ENCODE results near the gene MSI2.
A peak's percentile ranks its signal among the peaks of the same experiment; 100 is the strongest.

Gene MSI2

GRCh38 chr17:57521606-57522005 lies 265.3 kb downstream of the MSI2 start:
- TF ChIP-seq YY1 (IDR thresholded peaks at IDR 0.05; ENCODE audit: low read depth) (no peak), CREB1 (IDR thresholded peaks at IDR 0.05; ENCODE audit: low read depth) (no peak), RAD21 (IDR thresholded peaks at IDR 0.05; ENCODE audit: low read depth) (no peak), NFIC (IDR thresholded peaks at IDR 0.05) (no peak), REST (IDR thresholded peaks at IDR 0.05; ENCODE audit: low read depth) (no peak), EP300 (IDR thresholded peaks at IDR 0.05; ENCODE audit: borderline replicate concordance) (no peak), ZBTB7A (IDR thresholded peaks at IDR 0.05; ENCODE audit: low read depth) (no peak)
- TF ChIP-seq, protein P1, sequence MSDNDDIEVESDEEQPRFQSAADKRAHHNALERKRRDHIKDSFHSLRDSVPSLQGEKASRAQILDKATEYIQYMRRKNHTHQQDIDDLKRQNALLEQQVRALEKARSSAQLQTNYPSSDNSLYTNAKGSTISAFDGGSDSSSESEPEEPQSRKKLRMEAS (IDR thresholded peaks at IDR 0.05): no peak

DNA sequence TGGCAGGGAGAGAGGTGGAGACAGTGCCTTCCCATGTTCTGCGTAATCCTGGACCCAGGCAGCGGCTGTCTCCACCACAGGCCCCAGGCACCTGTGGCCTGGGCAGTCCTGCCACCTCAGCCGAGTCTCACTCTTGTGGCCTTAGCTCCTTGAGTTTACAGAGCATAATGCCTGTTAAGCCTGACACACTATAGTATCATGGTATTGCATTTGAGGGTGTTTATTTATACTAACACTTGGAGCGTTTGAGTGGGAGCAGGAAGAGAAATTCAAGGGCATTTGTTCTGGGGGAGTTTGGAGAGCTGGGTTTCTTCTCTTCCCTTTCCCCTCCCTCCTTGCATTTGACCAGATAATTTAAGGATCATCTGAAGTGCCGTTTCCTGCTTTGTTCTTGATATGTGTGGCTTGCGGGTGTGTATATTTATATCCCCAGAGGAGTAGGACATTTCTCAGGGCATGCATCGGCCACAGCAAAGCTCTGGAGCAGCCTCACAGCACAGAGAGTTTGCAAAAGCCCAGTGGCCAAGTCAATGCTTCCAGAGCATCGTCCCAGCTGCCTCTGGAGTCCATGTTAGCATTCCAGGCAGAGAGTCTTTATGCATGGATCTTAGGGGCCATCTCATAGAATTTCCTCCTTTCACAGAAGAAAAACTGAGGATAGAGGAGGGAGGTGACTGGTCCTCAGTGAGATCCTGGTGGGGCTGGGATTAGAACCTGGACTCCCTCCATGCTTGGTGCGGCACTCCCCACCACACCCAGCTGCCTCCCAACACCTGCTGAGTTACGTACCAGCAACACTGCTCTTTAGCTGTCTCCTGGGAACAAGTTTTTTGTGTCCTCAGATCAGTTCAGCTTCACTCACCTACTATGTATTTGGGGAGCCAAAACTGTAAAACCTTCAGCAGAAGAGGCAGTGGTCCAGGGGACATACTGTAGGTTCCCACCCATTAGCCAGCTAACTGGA lies 266.0 kb downstream of the MSI2 start:
- TF ChIP-seq NFIC (IDR thresholded peaks at IDR 0.05) (no peak), CEBPB (IDR thresholded peaks at IDR 0.05) (no peak), EP300 (IDR thresholded peaks at IDR 0.05; ENCODE audit: borderline replicate concordance) (no peak), CREB1 (IDR thresholded peaks at IDR 0.05; ENCODE audit: low read depth) (no peak), EGR1 (IDR thresholded peaks at IDR 0.05) (no peak), USF1 (IDR thresholded peaks at IDR 0.05) (no peak), TEAD4 (IDR thresholded peaks at IDR 0.05) (no peak), FOXM1 (IDR thresholded peaks at IDR 0.05; ENCODE audit: borderline replicate concordance, low read depth) (no peak), REST (IDR thresholded peaks at IDR 0.05; ENCODE audit: low read depth) (no peak)
- TF ChIP-seq, protein P1 (IDR thresholded peaks at IDR 0.05): no peak

DNA sequence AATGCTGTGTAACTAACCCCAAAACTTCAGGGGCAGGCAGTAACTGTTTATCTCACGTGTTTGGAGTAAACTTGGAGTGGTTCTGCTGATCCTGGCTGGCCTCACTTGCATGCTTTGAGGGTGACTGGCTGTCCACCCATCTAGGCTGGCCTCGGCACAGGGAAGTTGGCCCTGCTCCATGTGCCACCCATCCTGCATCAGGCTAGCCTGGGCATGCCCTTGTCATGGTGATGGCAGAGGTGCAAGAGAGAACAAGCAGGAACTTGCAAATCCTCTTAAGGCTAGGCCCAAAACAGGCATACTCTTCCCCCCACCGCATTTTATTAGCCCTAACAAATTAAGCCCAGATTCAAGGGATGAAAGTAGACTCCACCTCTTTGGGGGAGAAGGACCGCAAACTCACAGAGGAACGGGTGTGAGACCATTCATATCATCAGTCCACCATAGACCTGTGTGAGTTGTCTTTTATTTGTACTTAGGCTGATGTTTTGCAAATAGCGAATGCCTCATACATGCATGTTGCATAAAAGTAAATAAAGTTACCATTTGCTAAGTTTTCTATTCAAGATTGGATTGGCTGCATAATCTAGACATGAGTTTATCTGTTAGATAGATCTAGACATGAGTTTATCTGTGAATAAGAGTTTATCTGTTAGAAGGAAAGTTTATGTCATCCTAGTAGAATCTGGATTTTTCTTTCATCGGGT lies 267.8 kb downstream of the MSI2 start:
- TF ChIP-seq REST (IDR thresholded peaks at IDR 0.05; ENCODE audit: low read depth): no peak
- TF ChIP-seq NFIC (IDR thresholded peaks at IDR 0.05): peak; percentile 14; the same call in 1 of the 2 replicates

- TF ChIP-seq REST (IDR thresholded peaks at IDR 0.05; ENCODE audit: low read depth) (no peak), RAD21 (IDR thresholded peaks at IDR 0.05; ENCODE audit: low read depth) (no peak), NFIC (IDR thresholded peaks at IDR 0.05) (no peak), TCF12 (IDR thresholded peaks at IDR 0.05; ENCODE audit: low read depth) (no peak), ZBTB7A (IDR thresholded peaks at IDR 0.05; ENCODE audit: low read depth) (no peak), EP300 (IDR thresholded peaks at IDR 0.05; ENCODE audit: borderline replicate concordance) (no peak), CEBPB (IDR thresholded peaks at IDR 0.05) (no peak), EGR1 (IDR thresholded peaks at IDR 0.05) (no peak), TEAD4 (IDR thresholded peaks at IDR 0.05) (no peak), CREB1 (IDR thresholded peaks at IDR 0.05; ENCODE audit: low read depth) (no peak), FOXM1 (IDR thresholded peaks at IDR 0.05; ENCODE audit: borderline replicate concordance, low read depth) (no peak), YY1 (IDR thresholded peaks at IDR 0.05; ENCODE audit: low read depth) (no peak)
- TF ChIP-seq, protein P1 (IDR thresholded peaks at IDR 0.05): no peak
Observed at GRCh38 chr17:57524839-57525568, 268.7 kb downstream of the MSI2 start.

All from Ishikawa (cell line).